PFSK-1 (cell line): ENCODE data around the gene MLKL.

ENCODE experiments used
- FOXP2 ChIP-seq: optimal IDR thresholded peaks from 2 replicates; pipeline ENCODE3; 2011; ENCODE audit warnings: borderline replicate concordance, control low read depth, inconsistent platforms; ENCODE audit not compliant: insufficient read depth; ENCODE audit errors: extremely low read length, extremely low read depth
- POLR2AphosphoS5 ChIP-seq: IDR thresholded peaks from 2 replicates; pipeline ENCODE4 v1.6.1; 2012; ENCODE audit warnings: low read depth, mild to moderate bottlenecking, control low read depth, low read length, moderate library complexity
- REST ChIP-seq, 2 experiments: IDR thresholded peaks; 2 replicates each; pipeline versions ENCODE4 v1.6.1 to v1.8.0; 2011 to 2012; ENCODE audit warnings: low read depth in 2 of 2, low read length in 2 of 2, control low read depth in 1 of 2, inconsistent platforms in 1 of 2, mild to moderate bottlenecking in 1 of 2, moderate library complexity in 1 of 2; ENCODE audit not compliant: insufficient read depth in 1 of 2
- SIN3A ChIP-seq: IDR thresholded peaks from 2 replicates; pipeline ENCODE4 v1.6.1; 2012; ENCODE audit warnings: mild to moderate bottlenecking, low read length, moderate library complexity, borderline replicate concordance; ENCODE audit not compliant: insufficient read depth
- TAF1 ChIP-seq: IDR thresholded peaks from 2 replicates; pipeline ENCODE4 v1.6.1; 2012; ENCODE audit warnings: low read length, control low read depth, borderline replicate concordance; ENCODE audit not compliant: insufficient read depth

MLKL gene

GRCh38 chr16:74713876-74714275 lies 13.2 kb upstream of the MLKL start:
- TF ChIP-seq TAF1 (no peak), FOXP2 (no peak), POLR2AphosphoS5 (no peak), SIN3A (no peak)

- no peak for TF ChIP-seq SIN3A
- no peak for TF ChIP-seq FOXP2
- no peak for TF ChIP-seq POLR2AphosphoS5
- TF ChIP-seq REST (IDR thresholded peaks at IDR 0.05; ENCODE audit: insufficient read depth in 1 of 2, low read depth in 2 of 2, low read length in 2 of 2), result no peak
- TF ChIP-seq TAF1, result no peak
These were observed 12.7 kb upstream of the MLKL start for GRCh38 chr16:74713325-74713724.

- no peak for TF ChIP-seq REST (IDR thresholded peaks at IDR 0.05; ENCODE audit: insufficient read depth in 1 of 2, low read depth in 2 of 2, low read length in 2 of 2)
These were observed 11.3 kb upstream of the MLKL start for GRCh38 chr16:74711938-74712337.

GRCh38 chr16:74710401-74710800 lies 9.7 kb upstream of the MLKL start:
- TF ChIP-seq FOXP2 (no peak), REST (IDR thresholded peaks at IDR 0.05; ENCODE audit: insufficient read depth in 1 of 2, low read depth in 2 of 2, low read length in 2 of 2) (no peak), TAF1 (no peak), POLR2AphosphoS5 (no peak), SIN3A (no peak)

GRCh38 chr16:74709441-74709877 lies 8.8 kb upstream of the MLKL start:
- no peak for TF ChIP-seq TAF1
- no peak for TF ChIP-seq SIN3A

GRCh38 chr16:74700116-74700437 lies 585 bp downstream of the MLKL start:
- no peak for TF ChIP-seq SIN3A
- no peak for TF ChIP-seq TAF1
- TF ChIP-seq FOXP2, result no peak
- no peak for TF ChIP-seq REST (IDR thresholded peaks at IDR 0.05; ENCODE audit: insufficient read depth in 1 of 2, low read depth in 2 of 2, low read length in 2 of 2)
- TF ChIP-seq POLR2AphosphoS5, result no peak
